A549 (cell line): ENCODE results near the gene ITGA11. TPM values are rescaled to one million over a fixed set of nuclear protein-coding genes. Genes with fewer than 3 reads are reported as not detected.

Experiments used
- ATAC-seq, 2 experiments: fragments of 200-7000 bp in 1 of 2; fragments of >200 bp in 1 of 2; cut with Nextera tagmentation in 1 of 2; cut with Tn5 transposase in 1 of 2; 3 replicates each; pipeline versions ENCODE4 v1.8.0 to v1.9.1; 2018 to 2020; ENCODE audit warnings: mild to moderate bottlenecking in 1 of 2, moderate library complexity in 1 of 2
- CTCF ChIA-PET: fragments of 300-600 bp; sonication (Branson Sonifier 250); formaldehyde crosslinking; extraction: SDS; loops from one replicate; lab custom pipeline; 2021; ENCODE audit warnings: antibody characterized with exemption, inconsistent platforms; lab: Yijun Ruan, JAX
- POLR2A ChIA-PET: fragments of 350-600 bp; formaldehyde crosslinking; extraction: SDS; loops from one replicate; lab custom pipeline; 2021; ENCODE audit warnings: antibody characterized with exemption, inconsistent platforms; lab: Yijun Ruan, JAX
- DNase-seq, 2 experiments: peaks; one replicate each; pipeline versions ENCODE4 v3.0.0 to v3.0.0-alpha.2; 2011 to 2016; ENCODE audit warnings: low read depth in 1 of 2, low spot score in 1 of 2
- FAIRE-seq: peaks from 2 replicates; lab custom pipeline; 2011; peaks lifted over from hg19 to GRCh38; lab: Jason Lieb, UNC
- H3K27ac ChIP-seq, 2 experiments: fragments of >200 bp; sonication (Bioruptor Twin); formaldehyde crosslinking; 3 replicates each; pipeline ENCODE4 v1.5.1; 2016 to 2017
- H3K4me1 ChIP-seq: fragments of >200 bp; sonication (Bioruptor Twin); formaldehyde crosslinking; 3 replicates; pipeline ENCODE4 v1.6.1; 2016
- H3K4me2 ChIP-seq: fragments of >200 bp; sonication (Bioruptor Twin); formaldehyde crosslinking; 3 replicates; pipeline ENCODE4 v1.6.1; 2016
- H3K4me3 ChIP-seq: fragments of >200 bp; sonication (Bioruptor Twin); formaldehyde crosslinking; 3 replicates; pipeline ENCODE4 v1.5.1; 2016
- H3K9me3 ChIP-seq: fragments of >200 bp; sonication (Bioruptor Twin); formaldehyde crosslinking; 3 replicates; pipeline ENCODE4 v1.6.1; 2016
- CEBPB ChIP-seq, 2 experiments: fragments of >200 bp in 1 of 2; sonication (Bioruptor Twin) in 1 of 2; formaldehyde crosslinking in 1 of 2; IDR thresholded peaks; 2 replicates each; pipeline ENCODE4 v1.6.1; 2012 to 2016
- CHD2 ChIP-seq: fragments of 150-350 bp; IDR thresholded peaks from 2 replicates; pipeline ENCODE4 v1.6.1; 2014; ENCODE audit warnings: low read length; ENCODE audit not compliant: partially characterized antibody
- EHMT2 ChIP-seq: fragments of 200-600 bp; sonication (generic); IDR thresholded peaks from 2 replicates; pipeline ENCODE4 v1.6.1; 2016; ENCODE audit warnings: antibody characterized with exemption, low read depth, mild to moderate bottlenecking, moderate library complexity
- FOXS1 ChIP-seq: fragments of 250-450 bp; sonication (Bioruptor Pico); IDR thresholded peaks from 2 replicates; pipeline ENCODE4 v1.5.0; 2020; ENCODE audit warnings: mild to moderate bottlenecking, moderate library complexity
- HDAC2 ChIP-seq: fragments of 200-600 bp; sonication (generic); IDR thresholded peaks from 2 replicates; pipeline ENCODE4 v1.6.1; 2016
- HES2 ChIP-seq: fragments of >200 bp; sonication (Bioruptor Twin); formaldehyde crosslinking; IDR thresholded peaks from 2 replicates; pipeline ENCODE4 v1.6.1; 2016
- HMGXB4 ChIP-seq: fragments of 250-450 bp; sonication (Bioruptor Pico); IDR thresholded peaks from 2 replicates; pipeline ENCODE4 v1.5.0; 2021; ENCODE audit warnings: mild to moderate bottlenecking, moderate library complexity, borderline replicate concordance
- KDM1A ChIP-seq: fragments of 200-600 bp; sonication (generic); IDR thresholded peaks from 2 replicates; pipeline ENCODE4 v1.6.1; 2016; ENCODE audit warnings: low read depth, mild to moderate bottlenecking
- KDM5A ChIP-seq: fragments of 200-600 bp; sonication (generic); IDR thresholded peaks from 2 replicates; pipeline ENCODE4 v1.6.1; 2016; ENCODE audit warnings: antibody characterized with exemption, mild to moderate bottlenecking
- MAZ ChIP-seq: fragments of 150-350 bp; IDR thresholded peaks from 2 replicates; pipeline ENCODE4 v1.6.1; 2014; ENCODE audit warnings: antibody characterized with exemption, low read depth, low read length, borderline replicate concordance
- NFE2L2 ChIP-seq: fragments of 150-350 bp; conservative IDR thresholded peaks from 2 replicates; pipeline ENCODE4 v1.6.1; 2014; ENCODE audit warnings: low read length
- PBX3 ChIP-seq: IDR thresholded peaks from 2 replicates; pipeline ENCODE4 v1.6.1; 2012
- PHF8 ChIP-seq: fragments of 200-600 bp; sonication (generic); IDR thresholded peaks from 2 replicates; pipeline ENCODE4 v1.6.1; 2016; ENCODE audit warnings: low read depth, mild to moderate bottlenecking, antibody characterized with exemption, moderate library complexity, borderline replicate concordance
- RAD21 ChIP-seq, 2 experiments: fragments of >200 bp in 1 of 2; sonication (Bioruptor Twin) in 1 of 2; formaldehyde crosslinking in 1 of 2; IDR thresholded peaks in 1 of 2; conservative IDR thresholded peaks in 1 of 2; 2 replicates in 1 of 2; 3 replicates in 1 of 2; pipeline ENCODE4 v1.6.1; 2012 to 2018; ENCODE audit warnings: inconsistent platforms in 1 of 2
- RARB ChIP-seq: fragments of 250-450 bp; sonication (Bioruptor Pico); IDR thresholded peaks from 2 replicates; pipeline ENCODE4 v1.8.0; 2021; ENCODE audit warnings: mild to moderate bottlenecking, moderate library complexity
- REST ChIP-seq: fragments of 200-600 bp; sonication (generic); IDR thresholded peaks from 2 replicates; pipeline ENCODE4 v1.6.1; 2016; ENCODE audit warnings: antibody characterized with exemption, mild to moderate bottlenecking, moderate library complexity
- SMC3 ChIP-seq: fragments of >200 bp; sonication (Bioruptor Twin); formaldehyde crosslinking; IDR thresholded peaks from 3 replicates; pipeline ENCODE4 v1.6.1; 2018; ENCODE audit warnings: inconsistent platforms
- TFCP2L1 ChIP-seq: fragments of 250-450 bp; sonication (Bioruptor Pico); IDR thresholded peaks from 2 replicates; pipeline ENCODE4 v1.5.0; 2021; ENCODE audit warnings: mild to moderate bottlenecking
- TP53 ChIP-seq: fragments of 250-450 bp; sonication (Bioruptor Pico); IDR thresholded peaks from 2 replicates; pipeline ENCODE4 v1.5.0; 2021; ENCODE audit warnings: mild to moderate bottlenecking, moderate library complexity
- ZFP36 ChIP-seq: fragments of 450-650 bp; IDR thresholded peaks from 2 replicates; pipeline ENCODE4 v1.6.1; 2014; ENCODE audit warnings: borderline replicate concordance; ENCODE audit not compliant: partially characterized antibody
- WGBS: methylation state at CpG from one replicate; pipeline ENCODE4 v1.1.6; 2017; ENCODE audit errors: missing lambda C conversion rate; 5-methylcytosine and 5-hydroxymethylcytosine counted together
- polyA plus RNA-seq, 4 experiments: library from polyadenylated mRNA; depleted of rRNA in 3 of 4; stranded (reverse); fragments of >200 nt; fragmentation: RNase III in 1 of 4; extraction: RNeasy Plus Mini Kit Qiagen cat#74134 plus additional on column Dnase treatment in 1 of 4; gene quantifications; 2 replicates in 3 of 4; 3 replicates in 1 of 4; pipeline ENCODE4 v1.2.3, GENCODE V29; 2011 to 2017

ITGA11 gene
- polyA plus RNA-seq, 2 of the 4 experiments (the other 2 are of a cell fraction) = 8.3 to 17.2 TPM

- TF ChIP-seq REST (no peak), PHF8 (no peak), MAZ (no peak), TFCP2L1 (CRISPR knock-in tag) (no peak), FOXS1 (CRISPR knock-in tag) (no peak), KDM5A (no peak), EHMT2 (no peak), CEBPB (IDR thresholded peaks at IDR 0.05) (no peak), TP53 (no peak), SMC3 (peak; percentile 57), PBX3 (no peak), RAD21 (conservative IDR thresholded peaks at IDR 0.05 in 1 of 2, IDR thresholded peaks at IDR 0.05 in 1 of 2) (peak; percentile 45 to 51; a peak in 4 of 5 replicates), RARB (no peak)
These were observed 115.7 kb downstream of the ITGA11 start (continued) for GRCh38 chr15:68316061-68316804.

GRCh38 chr15:68315495-68316031 is 116.4 kb downstream of the ITGA11 start:
- WGBS = 89% methylated on average over 10 of the region's 11 CpGs
- ATAC-seq (no peak), FAIRE-seq (no peak), DNase-seq (no peak)
- Histone ChIP-seq H3K9me3 (no peaks in the 10 kb centered on the region), H3K4me3 (no peak overlapping the region), H3K4me2 (no peak overlapping the region), H3K27ac (peak overlapping the region in 1 of 2 experiments; percentile 25; a peak in 1 of 6 replicates), H3K4me1 (no peaks in the 10 kb centered on the region)
- POLR2A ChIA-PET = interaction anchor here (1.0 kb wide), 1 partner anchor 38 kb away, joined by 3 read pairs; the partner anchor contains the start of gene FEM1B
- CTCF ChIA-PET = interaction anchor here (0.6 to 8.1 kb wide), 20 partner anchors 10 to 609 kb away, joined by 3 to 97 read pairs (median 3); no protein-coding TSS in a partner anchor
- no peak for TF ChIP-seq CHD2

- 47% methylated on average over 1 of the region's 1 CpG for WGBS
- no peak for TF ChIP-seq EHMT2
- TF ChIP-seq NFE2L2 = no peak
- TF ChIP-seq HMGXB4 (CRISPR knock-in tag) = no peak
- TF ChIP-seq HES2 = no peak
- TF ChIP-seq ZFP36 = peak; percentile 66
- no peak for TF ChIP-seq KDM1A
- no peak for TF ChIP-seq MAZ
- TF ChIP-seq HDAC2 = no peak
- ChIA-PET POLR2A (no interaction called here), CTCF (interaction anchor here (0.6 to 8.1 kb wide), 17 partner anchors 8 to 610 kb away, joined by 3 to 97 read pairs (median 4); no protein-coding TSS in a partner anchor)
- no peak for FAIRE-seq
- H3K4me3 ChIP-seq = no peak overlapping the region
- 0 out of 3 replicates have a peak, but pooled peaks cover 5% of the 10 kb centered on the region for H3K4me1 ChIP-seq
- ATAC-seq = no peak
- DNase-seq = no peak
- no peaks in the 10 kb centered on the region for H3K9me3 ChIP-seq
- H3K4me2 ChIP-seq = no peak overlapping the region
- H3K27ac ChIP-seq = peak overlapping the region in 1 of 2 experiments; percentile 25; a peak in 1 of 6 replicates
These were observed 116.9 kb downstream of the ITGA11 start for GRCh38 chr15:68315035-68315434.
